Panc1 (cell line): ENCODE measurements around the gene PKMYT1. TPM values are rescaled to one million over a fixed set of nuclear protein-coding genes. Genes with fewer than 3 reads are reported as not detected.

Source experiments
- ATAC-seq: fragments of 200-7000 bp; cut with Tn5 transposase; 2 replicates; pipeline ENCODE4 v1.9.1; 2020; ENCODE audit warnings: mild to moderate bottlenecking, moderate library complexity
- BruUV-seq: library from RNA; stranded (reverse); fragments of 400-500 nt; replicated peaks from 2 replicates; lab custom pipeline; 2021; lab: Mats Ljungman, UMichigan
- CTCF ChIA-PET: fragments of 300-600 bp; sonication (Branson Sonifier 250); formaldehyde crosslinking; loops from one replicate; lab custom pipeline; 2022; ENCODE audit warnings: antibody characterized with exemption; lab: Charles Lee
- POLR2A ChIA-PET: fragments of 300-600 bp; sonication (Branson Sonifier 250); formaldehyde crosslinking; loops from one replicate; lab custom pipeline; 2022; ENCODE audit warnings: antibody characterized with exemption; lab: Charles Lee
- DNase-seq: peaks from one replicate; pipeline ENCODE4 v3.0.0-alpha.2; 2010; ENCODE audit warnings: low read depth, low spot score
- H3K27ac ChIP-seq: 2 replicates; pipeline ENCODE4 v1.5.1; 2011; ENCODE audit warnings: mild to moderate bottlenecking, low read length, inconsistent platforms
- H3K27me3 ChIP-seq: fragments of 200-500 bp; sonication (Bioruptor generic); 2 replicates; pipeline ENCODE4 v1.6.0; 2014; ENCODE audit warnings: low read length, inconsistent platforms; ENCODE audit not compliant: control insufficient read depth, insufficient read depth
- H3K36me3 ChIP-seq: fragments of 200-500 bp; sonication (Bioruptor generic); 2 replicates; pipeline ENCODE4 v1.5.1; 2014; ENCODE audit warnings: inconsistent platforms, mild to moderate bottlenecking, low read length, moderate library complexity; ENCODE audit not compliant: control insufficient read depth, insufficient read depth
- H3K4me1 ChIP-seq: 2 replicates; pipeline ENCODE4 v1.5.1; 2011; ENCODE audit warnings: inconsistent platforms, mild to moderate bottlenecking, low read length, moderate library complexity; ENCODE audit not compliant: control insufficient read depth, insufficient read depth
- H3K4me3 ChIP-seq, 2 experiments: 2 replicates each; pipeline ENCODE4 v1.5.1; 2011 to 2012; ENCODE audit warnings: low read depth in 2 of 2, low read length in 2 of 2, mild to moderate bottlenecking in 2 of 2, inconsistent platforms in 1 of 2, moderate library complexity in 1 of 2
- H3K9me3 ChIP-seq: fragments of 200-500 bp; sonication (Bioruptor generic); 2 replicates; pipeline ENCODE4 v1.5.1; 2014; ENCODE audit warnings: low read depth, mild to moderate bottlenecking, inconsistent platforms, low read length, moderate library complexity; ENCODE audit not compliant: control insufficient read depth, insufficient read depth
- CTCF ChIP-seq: fragments of 450-650 bp; IDR thresholded peaks from 2 replicates; pipeline ENCODE4 v1.5.1; 2017; ENCODE audit warnings: mild to moderate bottlenecking
- POLR2AphosphoS5 ChIP-seq: IDR thresholded peaks from 2 replicates; pipeline ENCODE4 v1.6.1; 2012; ENCODE audit warnings: mild to moderate bottlenecking, low read depth, low read length, moderate library complexity
- REST ChIP-seq, 2 experiments: IDR thresholded peaks; 2 replicates each; pipeline ENCODE4 v1.6.1; 2011 to 2012; ENCODE audit warnings: low read depth in 2 of 2, control low read depth in 1 of 2, low read length in 1 of 2, mild to moderate bottlenecking in 1 of 2, moderate library complexity in 1 of 2; ENCODE audit not compliant: insufficient read depth in 1 of 2
- SIN3A ChIP-seq: IDR thresholded peaks from 2 replicates; pipeline ENCODE4 v1.6.1; 2012; ENCODE audit warnings: low read depth, mild to moderate bottlenecking, low read length, moderate library complexity, borderline replicate concordance; ENCODE audit not compliant: insufficient read depth
- TCF7L2 ChIP-seq: IDR thresholded peaks from 2 replicates; pipeline ENCODE4 v1.6.1; 2011; ENCODE audit warnings: mild to moderate bottlenecking, low read depth, low read length, inconsistent platforms
- in situ Hi-C: cut with HindIII; loops from 2 replicates; pipeline ENCODE4 v1.10.0; 2016; ENCODE audit warnings: low sequenced_read_pairs, low pct_unique_long_range_greater_than_20kb
- intact Hi-C: fragments of 100-400 bp; cut with micrococcal nuclease; formaldehyde crosslinking; loops from one replicate; pipeline ENCODE4 v1.10.0; 2022; ENCODE audit not compliant: unreplicated experiment
- total RNA-seq: library from RNA; stranded (reverse); gene quantifications from one replicate; pipeline ENCODE4 v1.2.1, GENCODE V29; 2021; ENCODE audit not compliant: unreplicated experiment

Gene PKMYT1
- total RNA-seq, 1 experiment from 2014 or later, result 105 TPM

- Histone ChIP-seq H3K27me3 (no peaks in the 10 kb centered on the region), H3K9me3 (no peaks in the 10 kb centered on the region), H3K4me3 (no peak overlapping the region), H3K27ac (no peak overlapping the region), H3K36me3 (peaks cover 2% of the 10 kb centered on the region; the same call in 1 of the 2 replicates), H3K4me1 (peaks cover 55% of the 10 kb centered on the region)
- ATAC-seq, result no peak
- intact Hi-C loops, result no loop called here
- ChIA-PET CTCF (no interaction called here), POLR2A (no interaction called here)
- in situ Hi-C loops, result no loop called here
- TF ChIP-seq POLR2AphosphoS5, result no peak
- no peak for TF ChIP-seq TCF7L2
- TF ChIP-seq CTCF, result no peak
- TF ChIP-seq REST (IDR thresholded peaks at IDR 0.05; ENCODE audit: insufficient read depth in 1 of 2, low read depth in 2 of 2, low read length in 1 of 2), result no peak
- no peak for TF ChIP-seq SIN3A
- BruUV-seq, result no TSS peak
- no peak for DNase-seq
Observed at GRCh38 chr16:2976673-2977072, 3.6 kb downstream of the PKMYT1 start.

GRCh38 chr16:2976201-2976600, 4.0 kb downstream of the PKMYT1 start:
- POLR2A ChIA-PET, result no interaction called here
- H3K36me3 ChIP-seq, result peaks cover 2% of the 10 kb centered on the region; the same call in 1 of the 2 replicates
- peaks cover 55% of the 10 kb centered on the region for H3K4me1 ChIP-seq
- CTCF ChIA-PET, result interaction anchor here (0.6 kb wide), 1 partner anchor 301 kb away, joined by 3 read pairs; no protein-coding TSS in a partner anchor
- BruUV-seq, result no TSS peak
- in situ Hi-C loops (no loop called here), intact Hi-C loops (no loop called here)
- H3K9me3 ChIP-seq, result no peaks in the 10 kb centered on the region
- no peak overlapping the region for H3K4me3 ChIP-seq
- TF ChIP-seq POLR2AphosphoS5 (no peak), REST (IDR thresholded peaks at IDR 0.05; ENCODE audit: insufficient read depth in 1 of 2, low read depth in 2 of 2, low read length in 1 of 2) (no peak), CTCF (no peak), TCF7L2 (no peak), SIN3A (no peak)
- H3K27ac ChIP-seq, result no peak overlapping the region
- ATAC-seq, result no peak
- no peak for DNase-seq
- no peaks in the 10 kb centered on the region for H3K27me3 ChIP-seq
